Measurements from ENCODE around the gene ZFYVE1.

- TF ChIP-seq, protein P1, sequence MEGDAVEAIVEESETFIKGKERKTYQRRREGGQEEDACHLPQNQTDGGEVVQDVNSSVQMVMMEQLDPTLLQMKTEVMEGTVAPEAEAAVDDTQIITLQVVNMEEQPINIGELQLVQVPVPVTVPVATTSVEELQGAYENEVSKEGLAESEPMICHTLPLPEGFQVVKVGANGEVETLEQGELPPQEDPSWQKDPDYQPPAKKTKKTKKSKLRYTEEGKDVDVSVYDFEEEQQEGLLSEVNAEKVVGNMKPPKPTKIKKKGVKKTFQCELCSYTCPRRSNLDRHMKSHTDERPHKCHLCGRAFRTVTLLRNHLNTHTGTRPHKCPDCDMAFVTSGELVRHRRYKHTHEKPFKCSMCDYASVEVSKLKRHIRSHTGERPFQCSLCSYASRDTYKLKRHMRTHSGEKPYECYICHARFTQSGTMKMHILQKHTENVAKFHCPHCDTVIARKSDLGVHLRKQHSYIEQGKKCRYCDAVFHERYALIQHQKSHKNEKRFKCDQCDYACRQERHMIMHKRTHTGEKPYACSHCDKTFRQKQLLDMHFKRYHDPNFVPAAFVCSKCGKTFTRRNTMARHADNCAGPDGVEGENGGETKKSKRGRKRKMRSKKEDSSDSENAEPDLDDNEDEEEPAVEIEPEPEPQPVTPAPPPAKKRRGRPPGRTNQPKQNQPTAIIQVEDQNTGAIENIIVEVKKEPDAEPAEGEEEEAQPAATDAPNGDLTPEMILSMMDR (IDR thresholded peaks at IDR 0.05) = no peak
- TF ChIP-seq EZH2phosphoT487 (IDR thresholded peaks at IDR 0.05) = no peak
Observed at GRCh38 chr14:72921396-72921795, 105.5 kb downstream of the ZFYVE1 start.
